Measurements from ENCODE around the gene NABP1. TPM values are rescaled to one million over a fixed set of nuclear protein-coding genes. Genes with fewer than 3 reads are reported as not detected.

Gene NABP1
- polyA plus RNA-seq, 1 of the 3 experiments (the other 2 are of a cell fraction), result 19.1 TPM

DNA sequence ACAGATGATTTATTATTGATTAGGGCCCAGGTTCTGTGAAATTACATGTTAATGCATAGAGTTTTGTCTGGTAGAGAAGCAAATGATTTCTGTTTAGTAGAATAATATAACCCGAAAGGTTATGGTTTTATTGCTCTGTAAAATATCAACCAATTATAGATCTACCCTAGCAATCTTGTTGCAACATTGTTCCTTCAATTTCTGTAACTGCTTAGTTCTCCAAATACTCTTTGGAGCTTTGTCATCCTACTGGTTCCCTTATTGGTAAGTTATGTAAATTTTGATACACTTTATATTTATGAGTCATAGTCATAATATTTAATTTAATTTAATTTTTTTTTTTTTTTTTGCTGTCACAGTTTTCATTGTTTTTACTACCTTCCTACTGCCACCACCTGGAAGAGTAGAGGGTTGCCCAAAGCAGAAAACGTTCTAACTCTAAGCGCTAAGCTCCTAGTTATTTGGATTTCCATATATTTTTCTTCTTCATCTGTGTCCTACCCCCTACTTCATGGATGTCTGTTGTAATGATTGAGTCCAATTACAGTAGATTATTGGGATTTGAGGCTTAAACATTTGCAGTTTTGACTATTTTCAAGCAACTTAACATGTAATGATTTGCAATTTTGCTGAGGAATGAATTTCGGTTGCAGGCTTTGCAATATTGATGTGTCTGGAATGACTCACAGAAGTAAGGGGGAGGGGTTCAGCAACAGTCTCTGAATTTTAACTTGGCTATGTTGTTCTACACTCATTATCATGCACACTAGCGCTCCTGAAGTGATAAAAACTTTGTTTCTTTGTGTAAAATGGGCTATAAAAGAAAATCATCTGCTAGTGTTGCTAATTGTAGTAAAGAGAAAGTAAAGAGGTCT, 51.1 kb downstream of the NABP1 start:
- H3K4me3 ChIP-seq (ENCODE audit: low read depth in 2 of 2, low read length in 1 of 2), result no peak overlapping the region
- TF ChIP-seq, protein P1, sequence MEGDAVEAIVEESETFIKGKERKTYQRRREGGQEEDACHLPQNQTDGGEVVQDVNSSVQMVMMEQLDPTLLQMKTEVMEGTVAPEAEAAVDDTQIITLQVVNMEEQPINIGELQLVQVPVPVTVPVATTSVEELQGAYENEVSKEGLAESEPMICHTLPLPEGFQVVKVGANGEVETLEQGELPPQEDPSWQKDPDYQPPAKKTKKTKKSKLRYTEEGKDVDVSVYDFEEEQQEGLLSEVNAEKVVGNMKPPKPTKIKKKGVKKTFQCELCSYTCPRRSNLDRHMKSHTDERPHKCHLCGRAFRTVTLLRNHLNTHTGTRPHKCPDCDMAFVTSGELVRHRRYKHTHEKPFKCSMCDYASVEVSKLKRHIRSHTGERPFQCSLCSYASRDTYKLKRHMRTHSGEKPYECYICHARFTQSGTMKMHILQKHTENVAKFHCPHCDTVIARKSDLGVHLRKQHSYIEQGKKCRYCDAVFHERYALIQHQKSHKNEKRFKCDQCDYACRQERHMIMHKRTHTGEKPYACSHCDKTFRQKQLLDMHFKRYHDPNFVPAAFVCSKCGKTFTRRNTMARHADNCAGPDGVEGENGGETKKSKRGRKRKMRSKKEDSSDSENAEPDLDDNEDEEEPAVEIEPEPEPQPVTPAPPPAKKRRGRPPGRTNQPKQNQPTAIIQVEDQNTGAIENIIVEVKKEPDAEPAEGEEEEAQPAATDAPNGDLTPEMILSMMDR (IDR thresholded peaks at IDR 0.05), result peak; percentile 38; the same call in 1 of the 2 replicates
- TF ChIP-seq, protein P2, sequence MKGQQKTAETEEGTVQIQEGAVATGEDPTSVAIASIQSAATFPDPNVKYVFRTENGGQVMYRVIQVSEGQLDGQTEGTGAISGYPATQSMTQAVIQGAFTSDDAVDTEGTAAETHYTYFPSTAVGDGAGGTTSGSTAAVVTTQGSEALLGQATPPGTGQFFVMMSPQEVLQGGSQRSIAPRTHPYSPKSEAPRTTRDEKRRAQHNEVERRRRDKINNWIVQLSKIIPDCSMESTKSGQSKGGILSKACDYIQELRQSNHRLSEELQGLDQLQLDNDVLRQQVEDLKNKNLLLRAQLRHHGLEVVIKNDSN (IDR thresholded peaks at IDR 0.05; ENCODE audit: borderline replicate concordance, low read depth), result no peak
- TF ChIP-seq MXI1 (IDR thresholded peaks at IDR 0.05; ENCODE audit: low read depth, low read length), result no peak
- no peak for TF ChIP-seq SIN3A (IDR thresholded peaks at IDR 0.05; ENCODE audit: borderline replicate concordance, low read depth, low read length)
- H3K4me1 ChIP-seq (ENCODE audit: control insufficient read depth in 1 of 2, insufficient read depth in 2 of 2, low read depth in 1 of 2, low read length in 1 of 2), result no peaks in the 10 kb centered on the region; a peak in 1 of 4 replicates
- H3F3A ChIP-seq (replicated peaks; ENCODE audit: insufficient read depth), result no peaks in the 10 kb centered on the region
- ChIA-PET POLR2A (no interaction called here), CTCF (no interaction called here)
- no peaks in the 10 kb centered on the region for H4K20me1 ChIP-seq (ENCODE audit: insufficient read depth)
- no peak for DNase-seq
- no peaks in the 10 kb centered on the region for H3K36me3 ChIP-seq (replicated peaks in 1 of 2; ENCODE audit: control insufficient read depth in 1 of 2, insufficient read depth in 2 of 2, low read length in 1 of 2)
- no peaks in the 10 kb centered on the region for H3K79me2 ChIP-seq (ENCODE audit: insufficient read depth)
- 77% methylated on average over 5 of the region's 5 CpGs for WGBS (ENCODE audit: low lambda C conversion rate)
- H3K9ac ChIP-seq, result no peak overlapping the region
- H2AFZ ChIP-seq (ENCODE audit: low read depth), result no peak overlapping the region
- no peak overlapping the region for H3K27ac ChIP-seq (ENCODE audit: low read depth in 2 of 2, low read length in 1 of 2)
- no peaks in the 10 kb centered on the region for H3K9me2 ChIP-seq
- H3K4me2 ChIP-seq, result no peak overlapping the region
- no peaks in the 10 kb centered on the region for H3K27me3 ChIP-seq (ENCODE audit: insufficient read depth)
- H3K9me3 ChIP-seq, result no peaks in the 10 kb centered on the region

DNA sequence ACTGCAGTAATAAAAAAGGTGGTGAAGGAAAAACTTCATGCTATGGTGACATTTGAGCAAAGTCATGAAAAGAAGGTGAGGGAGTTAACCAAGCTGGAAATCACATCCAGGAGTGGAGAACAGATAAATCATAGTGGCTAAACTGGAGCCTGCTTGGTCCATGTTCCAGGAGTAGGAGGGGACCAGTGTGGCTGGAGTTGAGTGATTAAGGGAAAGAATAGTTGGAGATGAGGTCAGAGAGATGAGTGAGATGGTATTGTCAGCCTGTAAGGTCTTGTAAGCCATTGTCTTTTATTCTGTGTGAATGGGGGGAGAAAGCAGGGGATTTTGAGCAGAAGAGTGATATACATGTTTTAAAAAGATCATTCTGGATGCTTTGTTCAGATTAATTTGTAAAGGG, 52.3 kb downstream of the NABP1 start:
- H3K79me2 ChIP-seq (ENCODE audit: insufficient read depth), result no peaks in the 10 kb centered on the region
- H3K9me2 ChIP-seq, result no peaks in the 10 kb centered on the region
- no peaks in the 10 kb centered on the region; a peak in 1 of 4 replicates for H3K4me1 ChIP-seq (ENCODE audit: control insufficient read depth in 1 of 2, insufficient read depth in 2 of 2, low read depth in 1 of 2, low read length in 1 of 2)
- no peaks in the 10 kb centered on the region for H3F3A ChIP-seq (replicated peaks; ENCODE audit: insufficient read depth)
- H4K20me1 ChIP-seq (ENCODE audit: insufficient read depth), result no peaks in the 10 kb centered on the region
- no peak overlapping the region for H3K4me2 ChIP-seq
- H2AFZ ChIP-seq (ENCODE audit: low read depth), result no peak overlapping the region
- no peak for DNase-seq
- no peak overlapping the region for H3K27ac ChIP-seq (ENCODE audit: low read depth in 2 of 2, low read length in 1 of 2)
- TF ChIP-seq RCOR1 (IDR thresholded peaks at IDR 0.05; ENCODE audit: low read length), result no peak
- no peak for TF ChIP-seq TCF12 (IDR thresholded peaks at IDR 0.05)
- no peak overlapping the region for H3K9ac ChIP-seq
- no peaks in the 10 kb centered on the region for H3K36me3 ChIP-seq (replicated peaks in 1 of 2; ENCODE audit: control insufficient read depth in 1 of 2, insufficient read depth in 2 of 2, low read length in 1 of 2)
- H3K4me3 ChIP-seq (ENCODE audit: low read depth in 2 of 2, low read length in 1 of 2), result no peak overlapping the region
- POLR2A ChIA-PET, result no interaction called here
- no peaks in the 10 kb centered on the region for H3K9me3 ChIP-seq
- CTCF ChIA-PET, result no interaction called here
- no peaks in the 10 kb centered on the region for H3K27me3 ChIP-seq (ENCODE audit: insufficient read depth)

Small RNAs within 50 kb of the gene (small RNA-seq; reads per million reads assigned to genes)
- gene RF02271, result 0 reads per million in 7 experiments

Other genes with a start within 250 kb of the NABP1 start
- gene CAVIN2, start 169.0 kb downstream of the NABP1 start, polyA plus RNA-seq (2012; rRNA removed), result 1.5 and 1.7 TPM in 2 replicates